Immature natural killer cell (primary cell): ENCODE data around the gene MEG3. TPM values are rescaled to one million over a fixed set of nuclear protein-coding genes. Genes with fewer than 3 reads are reported as not detected.

Experiments
- DNase-seq, 3 donors: peaks; one replicate each; pipeline ENCODE4 v3.0.0; 2022; ENCODE audit warnings: mixed read lengths in 1 of 3
- H3K27ac Mint-ChIP-seq, 6 donors: one replicate each; pipeline ENCODE4 v1.8.0; 2020; ENCODE audit warnings: mixed read lengths in 6 of 6, mild to moderate bottlenecking in 5 of 6, inconsistent platforms in 4 of 6, moderate library complexity in 3 of 6
- H3K27me3 Mint-ChIP-seq, 3 donors: one replicate each; pipeline ENCODE4 v1.8.0; 2020 to 2021; ENCODE audit warnings: low read depth in 3 of 3, mild to moderate bottlenecking in 3 of 3, mixed read lengths in 3 of 3, moderate library complexity in 3 of 3, inconsistent platforms in 1 of 3
- H3K36me3 Mint-ChIP-seq, 3 donors: one replicate each; pipeline ENCODE4 v1.8.0; 2020; ENCODE audit warnings: mixed read lengths in 3 of 3, inconsistent platforms in 2 of 3, mild to moderate bottlenecking in 2 of 3
- H3K4me1 Mint-ChIP-seq, 2 donors: one replicate each; pipeline ENCODE4 v1.8.0; 2020; ENCODE audit warnings: inconsistent platforms in 2 of 2, mild to moderate bottlenecking in 2 of 2, mixed read lengths in 2 of 2, moderate library complexity in 1 of 2
- H3K4me3 Mint-ChIP-seq, 5 donors: one replicate each; pipeline ENCODE4 v1.8.0; 2020; ENCODE audit warnings: mild to moderate bottlenecking in 5 of 5, mixed read lengths in 5 of 5, inconsistent platforms in 3 of 5, moderate library complexity in 3 of 5
- H3K9me3 Mint-ChIP-seq, 6 donors: one replicate each; pipeline ENCODE4 v1.8.0; 2020; ENCODE audit warnings: mild to moderate bottlenecking in 6 of 6, mixed read lengths in 6 of 6, inconsistent platforms in 4 of 6, moderate library complexity in 3 of 6
- polyA plus RNA-seq, 3 donors: library from polyadenylated mRNA; unstranded; fragments of 300-500 nt; fragmentation: Illumina TruSeq; gene quantifications; one replicate each; pipeline ENCODE4 v1.2.3, GENCODE V29; 2021

Gene MEG3
- polyA plus RNA-seq, 3 donors from 2014 or later, result not detected

- H3K27ac Mint-ChIP-seq, result no peak overlapping the region
- no peaks in the 10 kb centered on the region for H3K9me3 Mint-ChIP-seq
- no peak for DNase-seq
- no peaks in the 10 kb centered on the region for H3K4me1 Mint-ChIP-seq
- no peaks in the 10 kb centered on the region for H3K36me3 Mint-ChIP-seq
- H3K27me3 Mint-ChIP-seq, result peaks cover 3 to 11% (median 5%) of the 10 kb centered on the region in 3 donors
- H3K4me3 Mint-ChIP-seq, result no peak overlapping the region
Observed at GRCh38 chr14:100881211-100882025, 55.5 kb downstream of the MEG3 start.

GRCh38 chr14:100882026-100882967, 56.4 kb downstream of the MEG3 start:
- Mint-ChIP-seq H3K27me3 (peaks cover 4 to 11% (median 5%) of the 10 kb centered on the region in 3 donors), H3K27ac (no peak overlapping the region), H3K4me1 (no peaks in the 10 kb centered on the region), H3K9me3 (no peaks in the 10 kb centered on the region), H3K4me3 (no peak overlapping the region), H3K36me3 (no peaks in the 10 kb centered on the region)
- no peak for DNase-seq

- H3K4me3 Mint-ChIP-seq, result no peak overlapping the region
- H3K27ac Mint-ChIP-seq, result no peak overlapping the region
- no peak for DNase-seq
- H3K9me3 Mint-ChIP-seq, result no peaks in the 10 kb centered on the region
- H3K36me3 Mint-ChIP-seq, result no peaks in the 10 kb centered on the region
- no peaks in the 10 kb centered on the region for H3K4me1 Mint-ChIP-seq
- H3K27me3 Mint-ChIP-seq, result peaks cover 4 to 11% (median 5%) of the 10 kb centered on the region in 3 donors
Observed at GRCh38 chr14:100882991-100883788, 57.3 kb downstream of the MEG3 start.

GRCh38 chr14:100883789-100884101, 57.8 kb downstream of the MEG3 start:
- Mint-ChIP-seq H3K4me3 (no peak overlapping the region), H3K4me1 (no peaks in the 10 kb centered on the region), H3K9me3 (no peaks in the 10 kb centered on the region), H3K36me3 (no peaks in the 10 kb centered on the region), H3K27me3 (peaks cover 3 to 11% (median 4%) of the 10 kb centered on the region in 3 donors), H3K27ac (no peak overlapping the region)
- DNase-seq, result no peak

- no peak overlapping the region for H3K27ac Mint-ChIP-seq
- no peaks in the 10 kb centered on the region for H3K9me3 Mint-ChIP-seq
- no peak for DNase-seq
- H3K4me1 Mint-ChIP-seq, result no peaks in the 10 kb centered on the region
- H3K36me3 Mint-ChIP-seq, result no peaks in the 10 kb centered on the region
- peaks cover 3 to 11% (median 4%) of the 10 kb centered on the region in 3 donors for H3K27me3 Mint-ChIP-seq
- no peak overlapping the region for H3K4me3 Mint-ChIP-seq
Observed at GRCh38 chr14:100884456-100884855, 58.5 kb downstream of the MEG3 start.

GRCh38 chr14:100885196-100885595, 59.3 kb downstream of the MEG3 start:
- Mint-ChIP-seq H3K27ac (no peak overlapping the region), H3K4me1 (no peaks in the 10 kb centered on the region), H3K4me3 (no peak overlapping the region), H3K27me3 (peaks cover 3 to 11% (median 4%) of the 10 kb centered on the region in 3 donors), H3K36me3 (no peaks in the 10 kb centered on the region), H3K9me3 (no peaks in the 10 kb centered on the region)
- no peak for DNase-seq

GRCh38 chr14:100885617-100886016, 59.7 kb downstream of the MEG3 start:
- no peak for DNase-seq
- H3K9me3 Mint-ChIP-seq, result no peaks in the 10 kb centered on the region
- peaks cover 3 to 11% (median 4%) of the 10 kb centered on the region in 3 donors for H3K27me3 Mint-ChIP-seq
- no peaks in the 10 kb centered on the region for H3K36me3 Mint-ChIP-seq
- H3K4me1 Mint-ChIP-seq, result no peaks in the 10 kb centered on the region
- H3K27ac Mint-ChIP-seq, result no peak overlapping the region
- no peak overlapping the region for H3K4me3 Mint-ChIP-seq

GRCh38 chr14:100887728-100888335, 61.9 kb downstream of the MEG3 start:
- Mint-ChIP-seq H3K4me3 (no peak overlapping the region), H3K9me3 (no peaks in the 10 kb centered on the region), H3K27ac (no peak overlapping the region), H3K27me3 (peaks cover 0 to 8% (median 5%) of the 10 kb centered on the region in 3 donors), H3K4me1 (no peaks in the 10 kb centered on the region), H3K36me3 (no peaks in the 10 kb centered on the region)
- no peak for DNase-seq

GRCh38 chr14:100888789-100889315, 62.9 kb downstream of the MEG3 start:
- Mint-ChIP-seq H3K27me3 (peaks cover 3 to 6% (median 5%) of the 10 kb centered on the region in 3 donors), H3K9me3 (no peaks in the 10 kb centered on the region), H3K4me3 (no peak overlapping the region), H3K27ac (no peak overlapping the region), H3K4me1 (no peaks in the 10 kb centered on the region), H3K36me3 (no peaks in the 10 kb centered on the region)
- DNase-seq, result no peak

GRCh38 chr14:100889641-100890040, 63.7 kb downstream of the MEG3 start:
- DNase-seq, result no peak
- peaks cover 0 to 1% (median 0%) of the 10 kb centered on the region in 6 donors for H3K9me3 Mint-ChIP-seq
- H3K27me3 Mint-ChIP-seq, result peaks cover 3 to 6% (median 5%) of the 10 kb centered on the region in 3 donors
- H3K4me3 Mint-ChIP-seq, result no peak overlapping the region
- no peaks in the 10 kb centered on the region for H3K4me1 Mint-ChIP-seq
- no peak overlapping the region for H3K27ac Mint-ChIP-seq
- no peaks in the 10 kb centered on the region for H3K36me3 Mint-ChIP-seq

GRCh38 chr14:100890061-100890850, 64.3 kb downstream of the MEG3 start:
- peaks cover 3 to 7% (median 6%) of the 10 kb centered on the region in 3 donors for H3K27me3 Mint-ChIP-seq
- H3K4me1 Mint-ChIP-seq, result no peaks in the 10 kb centered on the region
- H3K9me3 Mint-ChIP-seq, result peaks cover 0 to 1% (median 0%) of the 10 kb centered on the region in 6 donors
- DNase-seq, result no peak
- H3K36me3 Mint-ChIP-seq, result no peaks in the 10 kb centered on the region
- H3K4me3 Mint-ChIP-seq, result no peak overlapping the region
- H3K27ac Mint-ChIP-seq, result no peak overlapping the region

- no peak overlapping the region for H3K4me3 Mint-ChIP-seq
- H3K27ac Mint-ChIP-seq, result no peak overlapping the region
- no peaks in the 10 kb centered on the region for H3K36me3 Mint-ChIP-seq
- peaks cover 0 to 1% (median 0%) of the 10 kb centered on the region in 6 donors for H3K9me3 Mint-ChIP-seq
- H3K27me3 Mint-ChIP-seq, result peaks cover 6 to 9% (median 7%) of the 10 kb centered on the region in 3 donors
- no peak for DNase-seq
- no peaks in the 10 kb centered on the region for H3K4me1 Mint-ChIP-seq
Observed at GRCh38 chr14:100891051-100891450, 65.1 kb downstream of the MEG3 start.
